ENCODE measurements around the gene ARGFX.

DNA sequence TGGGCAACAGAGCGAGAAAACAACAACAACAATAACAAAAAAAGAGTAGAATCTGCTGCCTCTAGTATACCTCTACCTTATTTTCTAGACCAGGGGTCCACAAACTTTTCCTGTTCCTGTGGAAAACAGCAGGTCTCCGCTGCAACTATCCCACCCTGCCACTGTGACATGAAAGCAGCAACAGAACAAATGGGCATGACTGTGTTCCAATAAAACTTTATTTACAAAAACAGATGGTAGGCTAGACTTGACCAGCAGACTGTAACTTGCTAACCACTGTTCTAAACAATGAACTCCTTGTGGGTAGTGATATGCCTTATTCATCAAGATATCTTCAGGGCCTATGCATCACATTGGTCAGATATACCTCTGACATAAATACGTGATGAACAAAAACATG, 47.2 kb upstream of the ARGFX start:
- TF ChIP-seq CREB1 (IDR thresholded peaks at IDR 0.05; ENCODE audit: low read depth) (no peak), SIN3A (IDR thresholded peaks at IDR 0.05; ENCODE audit: low read depth, low read length) (no peak), NRF1 (conservative IDR thresholded peaks at IDR 0.05; ENCODE audit: low read depth, low read length) (no peak), STAT3 (IDR thresholded peaks at IDR 0.05; ENCODE audit: low read depth, low read length) (no peak), ZNF384 (IDR thresholded peaks at IDR 0.05; ENCODE audit: borderline replicate concordance, low read depth, low read length) (no peak)
- TF ChIP-seq, protein P1, sequence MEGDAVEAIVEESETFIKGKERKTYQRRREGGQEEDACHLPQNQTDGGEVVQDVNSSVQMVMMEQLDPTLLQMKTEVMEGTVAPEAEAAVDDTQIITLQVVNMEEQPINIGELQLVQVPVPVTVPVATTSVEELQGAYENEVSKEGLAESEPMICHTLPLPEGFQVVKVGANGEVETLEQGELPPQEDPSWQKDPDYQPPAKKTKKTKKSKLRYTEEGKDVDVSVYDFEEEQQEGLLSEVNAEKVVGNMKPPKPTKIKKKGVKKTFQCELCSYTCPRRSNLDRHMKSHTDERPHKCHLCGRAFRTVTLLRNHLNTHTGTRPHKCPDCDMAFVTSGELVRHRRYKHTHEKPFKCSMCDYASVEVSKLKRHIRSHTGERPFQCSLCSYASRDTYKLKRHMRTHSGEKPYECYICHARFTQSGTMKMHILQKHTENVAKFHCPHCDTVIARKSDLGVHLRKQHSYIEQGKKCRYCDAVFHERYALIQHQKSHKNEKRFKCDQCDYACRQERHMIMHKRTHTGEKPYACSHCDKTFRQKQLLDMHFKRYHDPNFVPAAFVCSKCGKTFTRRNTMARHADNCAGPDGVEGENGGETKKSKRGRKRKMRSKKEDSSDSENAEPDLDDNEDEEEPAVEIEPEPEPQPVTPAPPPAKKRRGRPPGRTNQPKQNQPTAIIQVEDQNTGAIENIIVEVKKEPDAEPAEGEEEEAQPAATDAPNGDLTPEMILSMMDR (IDR thresholded peaks at IDR 0.05 in 2 of 3, conservative IDR thresholded peaks at IDR 0.05 in 1 of 3; ENCODE audit: control insufficient read depth in 2 of 3, extremely low read depth in 1 of 3, insufficient read depth in 1 of 3, low read depth in 3 of 3, low read length in 3 of 3), result no peak
- TF ChIP-seq, protein P2, sequence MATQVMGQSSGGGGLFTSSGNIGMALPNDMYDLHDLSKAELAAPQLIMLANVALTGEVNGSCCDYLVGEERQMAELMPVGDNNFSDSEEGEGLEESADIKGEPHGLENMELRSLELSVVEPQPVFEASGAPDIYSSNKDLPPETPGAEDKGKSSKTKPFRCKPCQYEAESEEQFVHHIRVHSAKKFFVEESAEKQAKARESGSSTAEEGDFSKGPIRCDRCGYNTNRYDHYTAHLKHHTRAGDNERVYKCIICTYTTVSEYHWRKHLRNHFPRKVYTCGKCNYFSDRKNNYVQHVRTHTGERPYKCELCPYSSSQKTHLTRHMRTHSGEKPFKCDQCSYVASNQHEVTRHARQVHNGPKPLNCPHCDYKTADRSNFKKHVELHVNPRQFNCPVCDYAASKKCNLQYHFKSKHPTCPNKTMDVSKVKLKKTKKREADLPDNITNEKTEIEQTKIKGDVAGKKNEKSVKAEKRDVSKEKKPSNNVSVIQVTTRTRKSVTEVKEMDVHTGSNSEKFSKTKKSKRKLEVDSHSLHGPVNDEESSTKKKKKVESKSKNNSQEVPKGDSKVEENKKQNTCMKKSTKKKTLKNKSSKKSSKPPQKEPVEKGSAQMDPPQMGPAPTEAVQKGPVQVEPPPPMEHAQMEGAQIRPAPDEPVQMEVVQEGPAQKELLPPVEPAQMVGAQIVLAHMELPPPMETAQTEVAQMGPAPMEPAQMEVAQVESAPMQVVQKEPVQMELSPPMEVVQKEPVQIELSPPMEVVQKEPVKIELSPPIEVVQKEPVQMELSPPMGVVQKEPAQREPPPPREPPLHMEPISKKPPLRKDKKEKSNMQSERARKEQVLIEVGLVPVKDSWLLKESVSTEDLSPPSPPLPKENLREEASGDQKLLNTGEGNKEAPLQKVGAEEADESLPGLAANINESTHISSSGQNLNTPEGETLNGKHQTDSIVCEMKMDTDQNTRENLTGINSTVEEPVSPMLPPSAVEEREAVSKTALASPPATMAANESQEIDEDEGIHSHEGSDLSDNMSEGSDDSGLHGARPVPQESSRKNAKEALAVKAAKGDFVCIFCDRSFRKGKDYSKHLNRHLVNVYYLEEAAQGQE (IDR thresholded peaks at IDR 0.05; ENCODE audit: low read depth, low read length), result no peak

All from GM12878 (cell line).